Activated naive CD4-positive, alpha-beta T cell treated with anti-CD3 and anti-CD28 coated beads, Interleukin-2, amount 50 U/mL, for 24 hours (primary cell): ENCODE results near the gene SLC35G2.
"Not testable (repeated sequence)": the region's sequence is repeated elsewhere in the genome, so short reads cannot be mapped to it uniquely, and the experiment has no call there.

Experiments used
- H3K27ac Mint-ChIP-seq: one replicate; pipeline ENCODE4 v1.8.0; 2021; ENCODE audit warnings: mild to moderate bottlenecking, mixed read lengths
- H3K27me3 Mint-ChIP-seq: one replicate; pipeline ENCODE4 v1.8.0; 2021; ENCODE audit warnings: mixed read lengths
- H3K36me3 Mint-ChIP-seq: one replicate; pipeline ENCODE4 v1.8.0; 2021; ENCODE audit warnings: mixed read lengths
- H3K4me1 Mint-ChIP-seq: one replicate; pipeline ENCODE4 v1.8.0; 2021; ENCODE audit warnings: mixed read lengths
- H3K4me3 Mint-ChIP-seq: one replicate; pipeline ENCODE4 v1.8.0; 2021; ENCODE audit warnings: mild to moderate bottlenecking, mixed read lengths
- H3K9me3 Mint-ChIP-seq: one replicate; pipeline ENCODE4 v1.8.0; 2021; ENCODE audit warnings: mixed read lengths

SLC35G2 gene

GRCh38 chr3:136818769-136819391, at the start of gene SLC35G2:
TSS of gene SLC35G2 (plus strand) at chr3:136819126. CDS start at chr3:136854461, 35,335 bp downstream.
- Mint-ChIP-seq H3K4me3 (peak within 1 kb of the TSS; percentile 91), H3K27ac (peak within 1 kb of the TSS; percentile 43), H3K36me3 (peaks cover 3% of the 10 kb centered on the region), H3K9me3 (peaks cover 7% of the 10 kb centered on the region), H3K4me1 (peaks cover 13% of the 10 kb centered on the region), H3K27me3 (peaks cover 43% of the 10 kb centered on the region)

- no peak overlapping the region for H3K27ac Mint-ChIP-seq
- H3K4me1 Mint-ChIP-seq, result no peaks in the 10 kb centered on the region
- H3K27me3 Mint-ChIP-seq, result no peaks in the 10 kb centered on the region
- H3K4me3 Mint-ChIP-seq, result no peak overlapping the region
- H3K36me3 Mint-ChIP-seq, result no peaks in the 10 kb centered on the region
- no peaks in the 10 kb centered on the region for H3K9me3 Mint-ChIP-seq
Observed at GRCh38 chr3:136772709-136773108, 46.2 kb upstream of the SLC35G2 start.

- Mint-ChIP-seq H3K27ac (no peak overlapping the region), H3K27me3 (no peaks in the 10 kb centered on the region), H3K4me1 (no peaks in the 10 kb centered on the region), H3K36me3 (no peaks in the 10 kb centered on the region), H3K4me3 (no peak overlapping the region), H3K9me3 (no peaks in the 10 kb centered on the region)
Observed at GRCh38 chr3:136778865-136779264, 40.1 kb upstream of the SLC35G2 start.

GRCh38 chr3:136780741-136781140, 38.2 kb upstream of the SLC35G2 start:
- no peaks in the 10 kb centered on the region for H3K9me3 Mint-ChIP-seq
- no peaks in the 10 kb centered on the region for H3K4me1 Mint-ChIP-seq
- no peaks in the 10 kb centered on the region for H3K27me3 Mint-ChIP-seq
- no peaks in the 10 kb centered on the region for H3K36me3 Mint-ChIP-seq
- no peak overlapping the region for H3K4me3 Mint-ChIP-seq
- no peak overlapping the region for H3K27ac Mint-ChIP-seq

- no peaks in the 10 kb centered on the region for H3K9me3 Mint-ChIP-seq
Observed at GRCh38 chr3:136783708-136784191, 35.2 kb upstream of the SLC35G2 start.

GRCh38 chr3:136787349-136787748, 31.6 kb upstream of the SLC35G2 start:
- Mint-ChIP-seq H3K36me3 (no peaks in the 10 kb centered on the region), H3K27me3 (no peaks in the 10 kb centered on the region), H3K4me1 (peaks cover 11% of the 10 kb centered on the region), H3K4me3 (no peak overlapping the region), H3K9me3 (no peaks in the 10 kb centered on the region), H3K27ac (no peak overlapping the region)

More at GRCh38 chr3:136783708-136784191, 35.2 kb upstream of the SLC35G2 start:
- H3K4me1 Mint-ChIP-seq, result peaks cover 11% of the 10 kb centered on the region
- no peak overlapping the region for H3K4me3 Mint-ChIP-seq
- no peaks in the 10 kb centered on the region for H3K27me3 Mint-ChIP-seq
- no peak overlapping the region for H3K27ac Mint-ChIP-seq
- H3K36me3 Mint-ChIP-seq, result no peaks in the 10 kb centered on the region

- Mint-ChIP-seq H3K9me3 (no peaks in the 10 kb centered on the region), H3K4me3 (no peak overlapping the region), H3K36me3 (no peaks in the 10 kb centered on the region), H3K27ac (no peak overlapping the region), H3K27me3 (peaks cover 1% of the 10 kb centered on the region), H3K4me1 (peaks cover 11% of the 10 kb centered on the region)
Observed at GRCh38 chr3:136788154-136788553, 30.8 kb upstream of the SLC35G2 start.

GRCh38 chr3:136789976-136790375, 28.9 kb upstream of the SLC35G2 start:
- Mint-ChIP-seq H3K36me3 (no peaks in the 10 kb centered on the region), H3K4me1 (peaks cover 11% of the 10 kb centered on the region)

GRCh38 chr3:136790786-136791185, 28.1 kb upstream of the SLC35G2 start:
- H3K4me1 Mint-ChIP-seq, result peaks cover 11% of the 10 kb centered on the region
- peaks cover 5% of the 10 kb centered on the region for H3K27me3 Mint-ChIP-seq
- no peaks in the 10 kb centered on the region for H3K9me3 Mint-ChIP-seq
- H3K36me3 Mint-ChIP-seq, result no peaks in the 10 kb centered on the region
- no peak overlapping the region for H3K27ac Mint-ChIP-seq
- no peak overlapping the region for H3K4me3 Mint-ChIP-seq

More at GRCh38 chr3:136789976-136790375, 28.9 kb upstream of the SLC35G2 start:
- no peak overlapping the region for H3K27ac Mint-ChIP-seq
- H3K4me3 Mint-ChIP-seq, result no peak overlapping the region
- H3K27me3 Mint-ChIP-seq, result peaks cover 5% of the 10 kb centered on the region
- H3K9me3 Mint-ChIP-seq, result no peaks in the 10 kb centered on the region

- Mint-ChIP-seq H3K4me3 (no peak overlapping the region), H3K27me3 (peaks cover 5% of the 10 kb centered on the region), H3K4me1 (no peaks in the 10 kb centered on the region), H3K9me3 (no peaks in the 10 kb centered on the region), H3K27ac (no peak overlapping the region), H3K36me3 (no peaks in the 10 kb centered on the region)
Observed at GRCh38 chr3:136792556-136793330, 26.2 kb upstream of the SLC35G2 start.

- H3K36me3 Mint-ChIP-seq, H3K4me1 Mint-ChIP-seq, H3K4me3 Mint-ChIP-seq, H3K27me3 Mint-ChIP-seq, H3K27ac Mint-ChIP-seq, H3K9me3 Mint-ChIP-seq: not testable (repeated sequence)
Observed at GRCh38 chr3:136801146-136801545, 17.8 kb upstream of the SLC35G2 start.

- Mint-ChIP-seq H3K4me3 (no peak overlapping the region), H3K4me1 (no peaks in the 10 kb centered on the region), H3K27ac (no peak overlapping the region), H3K36me3 (no peaks in the 10 kb centered on the region), H3K9me3 (no peaks in the 10 kb centered on the region), H3K27me3 (no peaks in the 10 kb centered on the region)
Observed at GRCh38 chr3:136802481-136802996, 16.4 kb upstream of the SLC35G2 start.

- no peaks in the 10 kb centered on the region for H3K27me3 Mint-ChIP-seq
- no peak overlapping the region for H3K4me3 Mint-ChIP-seq
- no peaks in the 10 kb centered on the region for H3K36me3 Mint-ChIP-seq
- H3K9me3 Mint-ChIP-seq, result no peaks in the 10 kb centered on the region
- H3K4me1 Mint-ChIP-seq, result no peaks in the 10 kb centered on the region
- H3K27ac Mint-ChIP-seq, result no peak overlapping the region
Observed at GRCh38 chr3:136804141-136804540, 14.8 kb upstream of the SLC35G2 start.

- H3K9me3 Mint-ChIP-seq, result no peaks in the 10 kb centered on the region
- no peak overlapping the region for H3K4me3 Mint-ChIP-seq
- H3K27ac Mint-ChIP-seq, result no peak overlapping the region
- no peaks in the 10 kb centered on the region for H3K36me3 Mint-ChIP-seq
- no peaks in the 10 kb centered on the region for H3K27me3 Mint-ChIP-seq
- no peaks in the 10 kb centered on the region for H3K4me1 Mint-ChIP-seq
Observed at GRCh38 chr3:136804813-136805212, 14.1 kb upstream of the SLC35G2 start.

GRCh38 chr3:136805795-136806194, 13.1 kb upstream of the SLC35G2 start:
- Mint-ChIP-seq H3K27me3 (no peaks in the 10 kb centered on the region), H3K9me3 (no peaks in the 10 kb centered on the region), H3K27ac (no peak overlapping the region), H3K4me1 (no peaks in the 10 kb centered on the region), H3K36me3 (no peaks in the 10 kb centered on the region), H3K4me3 (no peak overlapping the region)

GRCh38 chr3:136811701-136812100, 7.2 kb upstream of the SLC35G2 start:
- peaks cover 4% of the 10 kb centered on the region for H3K27me3 Mint-ChIP-seq
- no peak overlapping the region for H3K27ac Mint-ChIP-seq
- H3K4me1 Mint-ChIP-seq, result no peaks in the 10 kb centered on the region
- H3K4me3 Mint-ChIP-seq, result no peak overlapping the region
- H3K9me3 Mint-ChIP-seq, result no peaks in the 10 kb centered on the region
- H3K36me3 Mint-ChIP-seq, result no peaks in the 10 kb centered on the region
